H1 (cell line): ENCODE results near the gene ASCC1.
"Not testable (repeated sequence)": the region's sequence is repeated elsewhere in the genome, so short reads cannot be mapped to it uniquely, and the experiment has no call there.

Experiments
- CHD2 ChIP-seq: IDR thresholded peaks from 2 replicates; pipeline ENCODE4 v1.6.1; 2012; ENCODE audit warnings: low read length, improper control_type of control experiment
- POLR2A ChIP-seq, 2 experiments: IDR thresholded peaks; 1 replicate in 1 of 2; 2 replicates in 1 of 2; pipeline ENCODE4 v1.6.1; 2011; ENCODE audit warnings: low read depth in 2 of 2, low read length in 2 of 2, mild to moderate bottlenecking in 2 of 2; ENCODE audit errors: control extremely low read depth in 1 of 2
- ZNF274 ChIP-seq: IDR thresholded peaks from 2 replicates; pipeline ENCODE4 v1.7.0; 2012; ENCODE audit warnings: low read length, borderline replicate concordance; ENCODE audit errors: extremely low read depth
- TF ChIP-seq, protein P1 (sequence below), 3 experiments: IDR thresholded peaks; 1 replicate in 2 of 3; 2 replicates in 1 of 3; pipeline versions ENCODE4 v1.5.1 to v1.6.1; 2011; ENCODE audit warnings: low read length in 3 of 3, mild to moderate bottlenecking in 3 of 3, inconsistent platforms in 2 of 3, low read depth in 1 of 3, moderate library complexity in 1 of 3; ENCODE audit not compliant: insufficient read depth in 1 of 3; ENCODE audit errors: control extremely low read depth in 1 of 3

DNA sequence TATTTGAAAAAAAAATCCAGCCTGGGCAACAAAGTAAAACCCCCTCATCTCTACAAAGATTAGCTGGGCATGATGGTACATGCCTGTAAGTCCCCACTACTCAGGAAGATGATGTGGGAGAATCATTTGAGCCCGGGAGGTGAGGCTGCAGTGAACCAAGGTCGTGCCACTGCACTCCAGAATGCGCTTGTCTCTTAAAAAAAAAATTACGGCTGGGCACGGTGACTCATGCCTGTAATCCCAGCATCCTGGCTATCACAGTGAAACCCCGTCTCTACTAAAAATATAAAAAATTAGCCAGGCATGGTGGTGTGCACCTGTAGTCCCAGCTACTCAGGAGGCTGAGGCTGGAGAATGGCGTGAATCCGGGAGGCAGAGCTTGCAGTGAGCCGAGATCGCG is 4.7 kb downstream of the ASCC1 start:
- TF ChIP-seq POLR2A (IDR thresholded peaks at IDR 0.05; ENCODE audit: control extremely low read depth in 1 of 2, low read depth in 2 of 2, low read length in 2 of 2); ZNF274; CHD2: not testable (repeated sequence)
- TF ChIP-seq, protein P1, sequence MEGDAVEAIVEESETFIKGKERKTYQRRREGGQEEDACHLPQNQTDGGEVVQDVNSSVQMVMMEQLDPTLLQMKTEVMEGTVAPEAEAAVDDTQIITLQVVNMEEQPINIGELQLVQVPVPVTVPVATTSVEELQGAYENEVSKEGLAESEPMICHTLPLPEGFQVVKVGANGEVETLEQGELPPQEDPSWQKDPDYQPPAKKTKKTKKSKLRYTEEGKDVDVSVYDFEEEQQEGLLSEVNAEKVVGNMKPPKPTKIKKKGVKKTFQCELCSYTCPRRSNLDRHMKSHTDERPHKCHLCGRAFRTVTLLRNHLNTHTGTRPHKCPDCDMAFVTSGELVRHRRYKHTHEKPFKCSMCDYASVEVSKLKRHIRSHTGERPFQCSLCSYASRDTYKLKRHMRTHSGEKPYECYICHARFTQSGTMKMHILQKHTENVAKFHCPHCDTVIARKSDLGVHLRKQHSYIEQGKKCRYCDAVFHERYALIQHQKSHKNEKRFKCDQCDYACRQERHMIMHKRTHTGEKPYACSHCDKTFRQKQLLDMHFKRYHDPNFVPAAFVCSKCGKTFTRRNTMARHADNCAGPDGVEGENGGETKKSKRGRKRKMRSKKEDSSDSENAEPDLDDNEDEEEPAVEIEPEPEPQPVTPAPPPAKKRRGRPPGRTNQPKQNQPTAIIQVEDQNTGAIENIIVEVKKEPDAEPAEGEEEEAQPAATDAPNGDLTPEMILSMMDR (IDR thresholded peaks at IDR 0.05; ENCODE audit: control extremely low read depth in 1 of 3, insufficient read depth in 1 of 3, low read depth in 1 of 3, low read length in 3 of 3) = not testable (repeated sequence)
